Testis (tissue), 3 donors: Measurements from ENCODE around the gene AVPI1. TPM values are rescaled to one million over a fixed set of nuclear protein-coding genes. Genes with fewer than 3 reads are reported as not detected.

Source experiments
- DNase-seq: peaks from one replicate; pipeline ENCODE4 v3.0.0-alpha.2; 2019
- H3K27ac ChIP-seq, 2 donors: fragments of 200-600 bp; sonication (generic); one replicate each; pipeline ENCODE4 v1.5.1; 2019
- H3K27me3 ChIP-seq: fragments of 200-600 bp; sonication (generic); one replicate; pipeline ENCODE4 v1.5.1; 2019
- H3K36me3 ChIP-seq: fragments of 200-600 bp; sonication (generic); one replicate; pipeline ENCODE4 v1.5.1; 2017; ENCODE audit warnings: low read depth; ENCODE audit errors: missing control alignments
- H3K4me1 ChIP-seq: fragments of 200-600 bp; sonication (generic); one replicate; pipeline ENCODE4 v1.5.1; 2019
- H3K4me3 ChIP-seq, 2 donors: fragments of 200-600 bp; sonication (generic); one replicate each; pipeline ENCODE4 v1.5.1; 2017 to 2019
- H3K9me3 ChIP-seq: fragments of 200-600 bp; sonication (generic); one replicate; pipeline ENCODE4 v1.5.1; 2017
- CTCF ChIP-seq, 3 experiments: fragments of 450-650 bp in 2 of 3; fragments of 200-600 bp in 1 of 3; sonication (generic) in 1 of 3; IDR thresholded peaks; one replicate each; pipeline ENCODE4 v1.5.1; 2016 to 2019; ENCODE audit warnings: antibody characterized with exemption in 3 of 3, mild to moderate bottlenecking in 2 of 3, moderate library complexity in 1 of 3
- POLR2A ChIP-seq: fragments of 450-650 bp; IDR thresholded peaks from one replicate; pipeline ENCODE4 v1.6.1; 2017; ENCODE audit warnings: antibody characterized with exemption, mild to moderate bottlenecking, moderate library complexity
- WGBS, 2 donors: methylation state at CpG; one replicate each; pipeline ENCODE4 v1.1.5; 2018; 5-methylcytosine and 5-hydroxymethylcytosine counted together
- intact Hi-C: fragments of 100-400 bp; cut with DNase I; formaldehyde crosslinking; loops from one replicate; pipeline ENCODE4 v1.15.1; 2023; ENCODE audit warnings: low total_unique reads
- polyA plus RNA-seq: library from polyadenylated mRNA; stranded (reverse); fragments of 350-450 nt; fragmentation: Illumina TruSeq; extraction: RNeasy Lipid Tissue Mini Kit (QIAGEN cat#74804); gene quantifications from one replicate; pipeline ENCODE4 v1.2.3, GENCODE V29; 2014; ENCODE audit warnings: low read depth, low replicate concordance; ENCODE audit not compliant: insufficient read depth
- total RNA-seq, 2 donors: library from RNA; depleted of rRNA; stranded (reverse); fragments of >200 nt; gene quantifications; one replicate each; pipeline ENCODE4 v1.2.3, GENCODE V29; 2016

AVPI1 gene
- total and polyA plus RNA-seq, 3 donors from 2014 or later: 23.0 to 28.3 (median 26.4) TPM

GRCh38 chr10:97631098-97631497, 55.9 kb downstream of the AVPI1 start:
- Histone ChIP-seq H3K27me3 (no peaks in the 10 kb centered on the region), H3K4me1 (no peaks in the 10 kb centered on the region), H3K36me3 (no peaks in the 10 kb centered on the region), H3K27ac (no peak overlapping the region), H3K4me3 (no peak overlapping the region), H3K9me3 (no peaks in the 10 kb centered on the region)
- DNase-seq: no peak
- TF ChIP-seq POLR2A (no peak), CTCF (IDR thresholded peaks at IDR 0.05) (no peak)
- intact Hi-C loops: no loop called here

GRCh38 chr10:97629289-97629688, 57.8 kb downstream of the AVPI1 start:
- DNase-seq: no peak
- TF ChIP-seq CTCF (IDR thresholded peaks at IDR 0.05) (no peak), POLR2A (no peak)
- Histone ChIP-seq H3K4me1 (no peaks in the 10 kb centered on the region), H3K36me3 (no peaks in the 10 kb centered on the region), H3K4me3 (no peak overlapping the region), H3K9me3 (no peaks in the 10 kb centered on the region), H3K27ac (no peak overlapping the region), H3K27me3 (no peaks in the 10 kb centered on the region)
- intact Hi-C loops: no loop called here
- 96 to 97% methylated on average over 5 of the region's 5 CpGs for WGBS, 2 donors

- Histone ChIP-seq H3K27ac (no peak overlapping the region), H3K4me1 (no peaks in the 10 kb centered on the region), H3K27me3 (no peaks in the 10 kb centered on the region), H3K9me3 (no peaks in the 10 kb centered on the region), H3K36me3 (no peaks in the 10 kb centered on the region), H3K4me3 (no peak overlapping the region)
- 77 to 83% methylated on average over 3 of the region's 3 CpGs for WGBS, 2 donors
- no peak for DNase-seq
- TF ChIP-seq CTCF (IDR thresholded peaks at IDR 0.05): no peak
- TF ChIP-seq POLR2A: no peak
- intact Hi-C loops: no loop called here
Measured at GRCh38 chr10:97628228-97628627, 58.8 kb downstream of the AVPI1 start.

- TF ChIP-seq POLR2A: no peak
- TF ChIP-seq CTCF (IDR thresholded peaks at IDR 0.05): no peak
- H3K4me1 ChIP-seq: no peaks in the 10 kb centered on the region
- H3K27ac ChIP-seq: no peak overlapping the region
- no peaks in the 10 kb centered on the region for H3K27me3 ChIP-seq
- no peaks in the 10 kb centered on the region for H3K9me3 ChIP-seq
- no peak overlapping the region for H3K4me3 ChIP-seq
- WGBS, 2 donors: 61 to 66% methylated on average over 4 of the region's 4 CpGs
- no peaks in the 10 kb centered on the region for H3K36me3 ChIP-seq
- intact Hi-C loops: no loop called here
- no peak for DNase-seq
Measured at GRCh38 chr10:97627731-97628130, 59.3 kb downstream of the AVPI1 start.

Other genes with a start within 250 kb of the AVPI1 start
- gene EXOSC1, start 241.2 kb downstream of the AVPI1 start, total RNA-seq: 10 to 100 TPM; 24.5 to 27.9 TPM
- 31.4 TPM for gene EXOSC1, start 241.2 kb downstream of the AVPI1 start, polyA plus RNA-seq
- gene ZDHHC16, start 241.1 kb downstream of the AVPI1 start, total RNA-seq: 10 to 100 TPM; 42.8 to 58.0 TPM
- 40.5 TPM for gene ZDHHC16, start 241.1 kb downstream of the AVPI1 start, polyA plus RNA-seq
- gene MMS19, start 188.8 kb downstream of the AVPI1 start, total RNA-seq: 100 to 1,000 TPM; 206 to 253 TPM
- 109 TPM for gene MMS19, start 188.8 kb downstream of the AVPI1 start, polyA plus RNA-seq
- gene UBTD1, start 188.3 kb downstream of the AVPI1 start, total RNA-seq: 100 to 1,000 TPM; 111 to 143 TPM
- 74.1 TPM for gene UBTD1, start 188.3 kb downstream of the AVPI1 start, polyA plus RNA-seq
- 1 to 10 TPM in 1 of 2 donors, under 1 TPM in 1; 0.43 to 1.9 TPM for gene ANKRD2, start 114.5 kb downstream of the AVPI1 start, total RNA-seq
- gene ANKRD2, start 114.5 kb downstream of the AVPI1 start, polyA plus RNA-seq: 3.5 TPM
- gene HOGA1, start 102.9 kb downstream of the AVPI1 start, total RNA-seq: under 1 TPM; 0.25 to 0.55 TPM
- gene HOGA1, start 102.9 kb downstream of the AVPI1 start, polyA plus RNA-seq: 1.5 TPM
- gene C10orf62, start 97.5 kb downstream of the AVPI1 start, total RNA-seq: 100 to 1,000 TPM; 108 to 373 TPM
- 304 TPM for gene C10orf62, start 97.5 kb downstream of the AVPI1 start, polyA plus RNA-seq
- gene MORN4, start 53.7 kb downstream of the AVPI1 start, total RNA-seq: 1 to 10 TPM; 7.1 to 7.5 TPM
- gene MORN4, start 53.7 kb downstream of the AVPI1 start, polyA plus RNA-seq: 23.3 TPM
- gene PI4K2A, start 46.6 kb downstream of the AVPI1 start, total RNA-seq: 10 to 100 TPM; 27.4 to 31.0 TPM
- 24.2 TPM for gene PI4K2A, start 46.6 kb downstream of the AVPI1 start, polyA plus RNA-seq
- gene MARVELD1, start 26.5 kb upstream of the AVPI1 start, total RNA-seq: 10 to 100 TPM in 1 of 2 donors, 1 to 10 TPM in 1; 8.7 to 13.6 TPM
- 21.9 TPM for gene MARVELD1, start 26.5 kb upstream of the AVPI1 start, polyA plus RNA-seq
- gene ZFYVE27, start 49.9 kb upstream of the AVPI1 start, total RNA-seq: 10 to 100 TPM; 64.8 to 66.4 TPM
- gene ZFYVE27, start 49.9 kb upstream of the AVPI1 start, polyA plus RNA-seq: 38.4 TPM
- 1 to 10 TPM in 1 of 2 donors, under 1 TPM in 1; 0.99 to 2.0 TPM for gene SFRP5, start 84.8 kb upstream of the AVPI1 start, total RNA-seq
- 1.2 TPM for gene SFRP5, start 84.8 kb upstream of the AVPI1 start, polyA plus RNA-seq
- 1 to 10 TPM; 1.1 TPM for gene GOLGA7B, start 162.6 kb upstream of the AVPI1 start, total RNA-seq
- gene GOLGA7B, start 162.6 kb upstream of the AVPI1 start, polyA plus RNA-seq: 1.3 TPM